PC-3 (cell line): Measurements from ENCODE around the gene TTC1. TPM values are rescaled to one million over a fixed set of nuclear protein-coding genes. Genes with fewer than 3 reads are reported as not detected.

Experiments used
- ATAC-seq: fragments of 200-7000 bp; cut with Tn5 transposase; 2 replicates; pipeline ENCODE4 v1.9.1; 2020; ENCODE audit warnings: mild to moderate bottlenecking, moderate library complexity
- BruUV-seq: library from RNA; stranded (reverse); fragments of 400-500 nt; replicated peaks from 2 replicates; lab custom pipeline; 2021; lab: Mats Ljungman, UMichigan
- CTCF ChIA-PET: fragments of 300-600 bp; sonication (Branson Sonifier 250); formaldehyde crosslinking; loops from one replicate; lab custom pipeline; 2022; ENCODE audit warnings: antibody characterized with exemption; lab: Charles Lee
- POLR2A ChIA-PET: fragments of 300-600 bp; sonication (Branson Sonifier 250); formaldehyde crosslinking; loops from one replicate; lab custom pipeline; 2022; ENCODE audit warnings: antibody characterized with exemption; ENCODE audit not compliant: unreplicated experiment; lab: Charles Lee
- DNase-seq: peaks from one replicate; pipeline ENCODE4 v3.0.0-alpha.2; 2015
- H2AFZ ChIP-seq: fragments of 300-600 bp; sonication (generic); 2 replicates; pipeline ENCODE4 v1.6.0; 2016; ENCODE audit warnings: antibody characterized with exemption, low read length
- H3F3A ChIP-seq: fragments of 300-600 bp; sonication (generic); one replicate; pipeline ENCODE4 v1.6.0; 2017; ENCODE audit warnings: antibody characterized with exemption, low read length, control low read depth, mild to moderate bottlenecking; ENCODE audit not compliant: unreplicated experiment
- H3K27ac ChIP-seq: fragments of 300-600 bp; sonication (generic); 2 replicates; pipeline ENCODE4 v1.5.1; 2016; ENCODE audit warnings: mild to moderate bottlenecking, low read length
- H3K27me3 ChIP-seq: fragments of 300-600 bp; sonication (generic); 2 replicates; pipeline ENCODE4 v1.6.1; 2016; ENCODE audit warnings: low read length, mixed read lengths
- H3K36me3 ChIP-seq: fragments of 300-600 bp; sonication (generic); 2 replicates; pipeline ENCODE4 v1.6.1; 2016; ENCODE audit warnings: low read depth, mixed run types, low read length, mixed read lengths
- H3K4me1 ChIP-seq: fragments of 300-600 bp; sonication (generic); 2 replicates; pipeline ENCODE4 v1.5.1; 2016; ENCODE audit warnings: low read length; ENCODE audit not compliant: insufficient read depth
- H3K4me2 ChIP-seq: fragments of 300-600 bp; sonication (generic); 2 replicates; pipeline ENCODE4 v1.6.0; 2016; ENCODE audit warnings: low read length
- H3K4me3 ChIP-seq: fragments of 300-600 bp; sonication (generic); 2 replicates; pipeline ENCODE4 v1.5.1; 2016; ENCODE audit warnings: mild to moderate bottlenecking, low read length, mixed read lengths
- H3K79me2 ChIP-seq: fragments of 300-600 bp; sonication (generic); 2 replicates; pipeline ENCODE4 v1.6.1; 2017; ENCODE audit warnings: low read length, mixed read lengths
- H3K9ac ChIP-seq: fragments of 300-600 bp; sonication (generic); 2 replicates; pipeline ENCODE4 v1.6.0; 2016; ENCODE audit warnings: mild to moderate bottlenecking, low read length
- H3K9me2 ChIP-seq: fragments of 300-600 bp; sonication (generic); replicated peaks from 2 replicates; pipeline ENCODE4 v1.6.1; 2016; ENCODE audit warnings: mixed run types, low read length, mixed read lengths
- H3K9me3 ChIP-seq: fragments of 300-600 bp; sonication (generic); 2 replicates; pipeline ENCODE4 v1.6.1; 2016; ENCODE audit warnings: low read length, mixed read lengths
- H4K20me1 ChIP-seq: fragments of 300-600 bp; sonication (generic); 2 replicates; pipeline ENCODE4 v1.6.1; 2016; ENCODE audit warnings: low read length, mixed read lengths
- EZH2 ChIP-seq: fragments of 300-600 bp; sonication (generic); IDR thresholded peaks from one replicate; pipeline ENCODE4 v1.6.1; 2017; ENCODE audit warnings: antibody characterized with exemption, mild to moderate bottlenecking, low read length; ENCODE audit not compliant: unreplicated experiment
- EZH2phosphoT487 ChIP-seq: fragments of 300-600 bp; sonication (generic); IDR thresholded peaks from 2 replicates; pipeline ENCODE4 v1.6.1; 2018; ENCODE audit warnings: mild to moderate bottlenecking, antibody characterized with exemption, low read length, borderline replicate concordance
- intact Hi-C: fragments of 100-400 bp; cut with micrococcal nuclease; formaldehyde crosslinking; loops from 2 replicates; pipeline ENCODE4 v1.9.0; 2023
- total RNA-seq: library from RNA; depleted of rRNA; stranded (reverse); fragments of >200 nt; gene quantifications from 2 replicates; pipeline ENCODE4 v1.2.3, GENCODE V29; 2014
- TF ChIP-seq, protein P1 (sequence below): fragments of 300-600 bp; sonication (generic); conservative IDR thresholded peaks from 2 replicates; pipeline ENCODE4 v1.5.1; 2017; ENCODE audit warnings: antibody characterized with exemption, low read depth, mild to moderate bottlenecking, low read length

Gene TTC1
- total RNA-seq, 1 experiment from 2014 or later, result 61.4 TPM

- intact Hi-C loops, result no loop called here
- POLR2A ChIA-PET, result no interaction called here
- CTCF ChIA-PET, result interaction anchor here (1.3 kb wide), 1 partner anchor 9 kb away, joined by 6 read pairs; no protein-coding TSS in a partner anchor
- Histone ChIP-seq H3K27ac (no peak overlapping the region), H3K9ac (no peak overlapping the region), H3K9me2 (no peaks in the 10 kb centered on the region), H4K20me1 (no peaks in the 10 kb centered on the region), H3K27me3 (no peaks in the 10 kb centered on the region), H2AFZ (no peak overlapping the region), H3F3A (no peaks in the 10 kb centered on the region), H3K4me3 (no peak overlapping the region), H3K4me2 (no peak overlapping the region), H3K36me3 (no peaks in the 10 kb centered on the region), H3K4me1 (peaks cover 25% of the 10 kb centered on the region), H3K9me3 (no peaks in the 10 kb centered on the region), H3K79me2 (no peaks in the 10 kb centered on the region)
- no TSS peak for BruUV-seq
- ATAC-seq (no peak), DNase-seq (no peak)
- TF ChIP-seq, protein P1, sequence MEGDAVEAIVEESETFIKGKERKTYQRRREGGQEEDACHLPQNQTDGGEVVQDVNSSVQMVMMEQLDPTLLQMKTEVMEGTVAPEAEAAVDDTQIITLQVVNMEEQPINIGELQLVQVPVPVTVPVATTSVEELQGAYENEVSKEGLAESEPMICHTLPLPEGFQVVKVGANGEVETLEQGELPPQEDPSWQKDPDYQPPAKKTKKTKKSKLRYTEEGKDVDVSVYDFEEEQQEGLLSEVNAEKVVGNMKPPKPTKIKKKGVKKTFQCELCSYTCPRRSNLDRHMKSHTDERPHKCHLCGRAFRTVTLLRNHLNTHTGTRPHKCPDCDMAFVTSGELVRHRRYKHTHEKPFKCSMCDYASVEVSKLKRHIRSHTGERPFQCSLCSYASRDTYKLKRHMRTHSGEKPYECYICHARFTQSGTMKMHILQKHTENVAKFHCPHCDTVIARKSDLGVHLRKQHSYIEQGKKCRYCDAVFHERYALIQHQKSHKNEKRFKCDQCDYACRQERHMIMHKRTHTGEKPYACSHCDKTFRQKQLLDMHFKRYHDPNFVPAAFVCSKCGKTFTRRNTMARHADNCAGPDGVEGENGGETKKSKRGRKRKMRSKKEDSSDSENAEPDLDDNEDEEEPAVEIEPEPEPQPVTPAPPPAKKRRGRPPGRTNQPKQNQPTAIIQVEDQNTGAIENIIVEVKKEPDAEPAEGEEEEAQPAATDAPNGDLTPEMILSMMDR, result no peak
- TF ChIP-seq EZH2 (no peak), EZH2phosphoT487 (no peak)
Observed at GRCh38 chr5:159978358-159978757, 30.6 kb upstream of the TTC1 start.

GRCh38 chr5:159982421-159983173 lies 26.3 kb upstream of the TTC1 start:
- Histone ChIP-seq H2AFZ (no peak overlapping the region), H3K4me1 (peaks cover 22% of the 10 kb centered on the region), H3K4me2 (no peak overlapping the region), H3K9me3 (no peaks in the 10 kb centered on the region), H3K36me3 (no peaks in the 10 kb centered on the region), H3K79me2 (no peaks in the 10 kb centered on the region), H3K4me3 (no peak overlapping the region), H3K9ac (no peak overlapping the region), H4K20me1 (no peaks in the 10 kb centered on the region), H3F3A (no peaks in the 10 kb centered on the region), H3K9me2 (no peaks in the 10 kb centered on the region), H3K27me3 (no peaks in the 10 kb centered on the region), H3K27ac (no peak overlapping the region)
- DNase-seq, result no peak
- no peak for ATAC-seq
- CTCF ChIA-PET, result no interaction called here
- TF ChIP-seq, protein P1, result no peak
- TF ChIP-seq EZH2phosphoT487 (no peak), EZH2 (no peak)
- no TSS peak for BruUV-seq
- POLR2A ChIA-PET, result no interaction called here
- intact Hi-C loops, result loop anchor here (10.0 kb wide), 1 partner anchor 228 kb away; no protein-coding TSS in a partner anchor
